HG02759 (cell line): ENCODE data around the gene MEF2A.

Experiments used
- ATAC-seq: cut with Tn5 transposase; IDR thresholded peaks from one replicate; pipeline ENCODE4 v1.9.1; 2021; ENCODE audit warnings: mild to moderate bottlenecking, moderate library complexity; ENCODE audit not compliant: unreplicated experiment

The MEF2A gene

DNA sequence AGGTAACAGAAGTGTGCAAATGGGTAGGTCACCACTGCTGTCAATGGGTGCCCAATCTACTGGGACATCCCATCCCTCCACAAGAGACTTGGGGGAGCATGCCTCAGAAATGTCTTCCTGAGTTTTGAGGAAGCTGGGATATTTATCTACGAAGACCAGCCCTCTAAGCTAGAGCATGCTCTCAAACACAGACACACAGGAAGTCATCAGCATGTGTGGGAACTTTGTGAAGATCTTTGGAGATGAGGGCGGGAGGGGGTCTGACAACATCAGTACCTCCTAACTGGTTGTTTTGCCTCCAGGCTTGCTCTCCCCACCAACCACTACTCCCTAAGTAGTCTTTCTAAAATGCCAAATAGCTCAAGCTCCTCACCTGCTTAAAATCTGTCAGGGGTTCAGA lies 3.5 kb upstream of the MEF2A start:
- ATAC-seq = no peak

DNA sequence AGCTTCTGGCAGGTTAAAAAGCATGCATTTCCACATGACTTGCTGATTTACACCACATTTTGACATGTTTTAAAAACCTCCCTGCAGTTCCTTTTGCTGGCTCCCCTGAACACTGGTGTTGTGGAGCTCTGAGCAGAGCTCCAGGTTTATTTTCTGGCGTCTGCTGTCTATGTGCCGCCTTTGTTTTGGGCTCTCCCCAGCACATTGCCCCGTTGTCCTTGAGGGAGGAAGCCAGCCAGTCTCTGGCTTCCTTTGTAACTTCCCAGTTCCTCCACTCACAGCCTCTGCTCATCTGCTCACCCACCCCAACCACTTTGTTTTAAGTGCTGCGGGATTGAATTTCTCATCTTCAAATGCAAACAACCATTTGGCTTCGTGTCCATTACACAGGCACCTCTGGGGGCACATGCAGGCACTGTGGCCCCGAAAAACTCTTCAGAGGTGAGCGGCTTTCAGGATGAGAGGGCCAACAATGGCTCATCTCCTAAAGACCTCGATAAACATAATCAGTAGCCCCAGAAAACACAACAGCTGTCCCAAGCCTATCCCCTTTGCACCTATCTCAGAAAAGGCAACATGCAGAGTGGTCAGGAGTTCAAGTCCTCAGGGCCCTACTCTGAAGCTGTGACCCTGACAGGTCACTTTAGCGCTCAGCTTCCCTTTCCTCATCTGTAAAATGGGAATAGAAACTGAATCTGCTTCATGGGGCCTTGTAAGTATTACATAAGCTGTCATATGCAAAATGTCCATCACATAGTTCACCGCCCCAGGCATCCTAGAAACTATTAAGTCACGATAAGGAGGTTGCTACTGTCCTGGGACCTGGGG lies 1.3 kb upstream of the MEF2A start:
- ATAC-seq = peak; percentile 25

DNA sequence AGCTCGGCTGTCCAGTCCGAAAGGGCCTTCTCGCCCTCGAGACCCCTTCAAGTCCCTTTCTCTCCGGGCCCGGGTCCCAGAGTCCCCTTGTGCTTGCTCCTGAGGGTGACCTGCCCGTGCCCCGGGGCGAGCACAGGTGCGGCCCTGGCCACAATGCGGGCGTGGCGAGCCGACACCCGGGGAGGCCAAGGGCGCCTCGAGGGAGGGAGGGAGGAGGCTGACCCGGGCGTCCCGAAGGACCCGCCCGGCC lies 810 bp upstream of the MEF2A start:
- no peak for ATAC-seq

- peak; percentile 7 for ATAC-seq
Measured at GRCh38 chr15:99566157-99566897, 543 bp downstream of the MEF2A start.

DNA sequence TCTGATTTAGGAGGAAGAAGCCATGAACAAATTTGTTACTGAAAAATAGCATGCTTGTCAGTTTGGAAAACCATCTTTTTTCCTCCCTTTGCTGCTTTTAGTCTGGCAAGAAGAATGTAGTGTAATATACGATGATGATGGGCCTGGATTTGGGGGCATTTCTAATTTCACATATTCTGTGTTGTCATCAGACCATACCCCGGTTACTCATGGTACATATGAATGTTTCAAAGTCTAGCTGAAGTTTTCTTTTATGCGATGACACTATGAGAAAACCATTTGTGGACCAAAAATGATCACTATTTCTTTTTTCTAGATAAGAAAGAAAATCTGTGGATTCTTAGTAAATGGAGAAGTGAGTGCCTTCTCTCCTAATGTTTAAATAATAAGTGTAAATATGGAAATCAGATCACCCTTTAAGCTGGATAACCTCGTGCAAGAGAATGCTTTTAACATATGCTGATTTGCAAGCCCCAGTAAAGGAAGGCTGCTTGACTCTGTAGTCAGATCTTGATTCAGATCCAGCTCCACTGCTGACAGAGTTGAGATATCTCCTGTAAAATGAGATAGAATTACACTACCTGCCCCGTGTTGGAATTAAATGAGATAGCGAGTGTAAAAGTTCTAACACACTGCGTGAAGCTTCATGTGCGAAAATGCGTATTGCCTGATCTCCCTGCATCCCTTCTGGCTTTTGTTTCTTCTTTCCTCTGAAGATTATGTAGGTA lies 3.0 kb downstream of the MEF2A start:
- no peak for ATAC-seq

- no peak for ATAC-seq
Measured at GRCh38 chr15:99571299-99571698, 5.5 kb downstream of the MEF2A start.

- no peak for ATAC-seq
Measured at GRCh38 chr15:99574048-99574447, 8.3 kb downstream of the MEF2A start.

- no peak for ATAC-seq
Measured at GRCh38 chr15:99574502-99574901, 8.7 kb downstream of the MEF2A start.

DNA sequence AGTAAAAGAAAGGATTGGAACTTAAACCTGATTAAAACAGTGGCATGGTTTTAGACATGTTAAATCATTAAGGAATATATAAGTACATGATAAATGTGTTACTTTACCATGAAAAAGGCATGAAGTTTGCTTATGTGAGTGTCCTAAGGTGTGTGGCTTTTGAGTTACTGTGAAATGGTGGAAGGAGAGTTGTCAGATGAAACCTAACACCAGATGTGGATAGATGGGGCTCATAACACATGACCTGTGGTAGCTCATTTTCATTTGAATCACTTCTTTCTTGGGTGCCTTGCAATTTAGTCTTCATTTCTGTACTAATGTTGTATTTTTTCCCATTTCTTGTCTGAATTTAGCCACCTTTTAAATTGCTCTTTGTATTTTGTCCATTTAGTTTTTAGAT lies 13.0 kb downstream of the MEF2A start:
- peak; percentile 50 for ATAC-seq

- no peak for ATAC-seq
Measured at GRCh38 chr15:99580076-99580475, 14.3 kb downstream of the MEF2A start.

DNA sequence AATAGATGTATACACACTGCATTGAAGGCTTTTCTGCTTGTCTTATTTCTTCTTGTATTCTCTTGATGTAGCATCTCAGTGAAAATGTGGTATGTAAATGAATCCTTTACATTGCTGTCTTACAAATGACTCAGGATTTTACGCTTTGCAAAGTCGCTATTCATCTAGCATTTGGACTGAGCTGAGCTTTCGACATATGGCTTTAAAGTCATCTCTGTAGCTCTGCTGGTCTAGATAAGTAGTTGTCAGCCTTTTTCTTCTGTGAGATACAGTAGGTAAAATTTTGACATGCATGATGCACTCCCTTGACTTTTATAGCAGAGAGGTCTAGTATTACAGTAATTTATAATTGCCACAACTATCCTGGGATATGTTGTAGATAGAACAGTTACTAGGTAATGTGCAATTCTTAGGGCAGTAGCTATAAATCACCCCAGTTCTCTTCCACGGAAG lies 16.8 kb downstream of the MEF2A start:
- ATAC-seq = no peak

DNA sequence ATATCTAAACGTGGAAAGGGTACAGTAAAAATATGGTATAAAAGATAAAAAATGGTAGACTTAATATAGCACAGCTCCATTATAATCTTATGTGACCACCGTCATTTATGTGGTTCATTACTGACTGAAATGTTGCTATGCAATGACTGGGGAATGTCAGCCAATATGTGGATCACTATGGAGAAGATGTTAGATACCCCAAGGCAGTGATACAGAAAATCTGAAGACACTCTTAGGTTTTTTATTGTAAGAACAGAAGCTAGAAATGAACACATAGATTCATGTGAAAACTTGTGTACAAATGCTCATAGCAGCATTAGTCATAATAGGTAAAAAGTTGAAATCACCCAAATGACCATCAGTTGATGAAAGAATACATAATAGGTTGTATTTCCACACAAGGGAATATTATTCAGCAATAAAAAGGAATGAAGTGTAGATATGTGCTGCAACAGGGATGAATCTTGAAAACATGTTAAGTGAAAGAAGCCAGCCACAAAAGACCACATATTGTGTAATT lies 18.4 kb downstream of the MEF2A start:
- no peak for ATAC-seq

DNA sequence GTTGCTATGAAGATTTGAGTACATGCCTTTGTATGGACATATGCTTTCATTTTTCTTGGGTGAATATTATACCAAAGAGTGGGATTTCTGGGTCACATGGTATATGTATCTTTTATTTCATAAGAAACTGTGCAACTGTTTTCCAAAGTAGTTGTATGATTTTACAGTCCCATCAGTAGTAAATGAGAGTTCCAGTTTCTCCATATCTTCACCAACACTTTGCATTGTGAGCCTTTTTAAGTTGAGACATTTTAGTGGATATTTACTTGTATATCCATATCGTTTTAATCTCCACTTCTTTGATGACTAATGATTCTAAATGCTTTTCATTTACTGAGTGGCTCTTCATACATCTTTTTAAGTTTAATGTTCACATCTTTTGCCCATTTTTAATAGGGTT lies 20.3 kb downstream of the MEF2A start:
- no peak for ATAC-seq

DNA sequence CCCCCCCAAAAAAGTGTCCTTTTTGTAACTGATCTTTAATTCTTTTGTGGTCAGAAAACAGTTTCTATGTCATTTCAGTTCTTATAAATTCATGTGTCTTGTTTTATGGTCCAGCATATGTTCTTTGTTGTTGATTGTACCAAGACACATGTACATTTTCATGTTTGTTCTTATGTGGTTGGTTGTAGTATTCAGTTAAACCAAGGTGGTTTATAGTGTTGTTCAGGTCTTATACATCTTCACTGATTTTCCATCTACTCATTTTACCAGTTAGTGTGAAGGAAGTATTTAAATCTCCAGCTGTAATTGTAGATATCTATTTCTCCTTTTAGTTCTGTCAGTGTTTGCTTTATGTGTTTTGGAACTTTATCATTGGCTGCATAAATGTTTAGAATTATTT lies 24.0 kb downstream of the MEF2A start:
- ATAC-seq = no peak

GRCh38 chr15:99590913-99591646 lies 25.3 kb downstream of the MEF2A start:
- peak; percentile 64 for ATAC-seq

DNA sequence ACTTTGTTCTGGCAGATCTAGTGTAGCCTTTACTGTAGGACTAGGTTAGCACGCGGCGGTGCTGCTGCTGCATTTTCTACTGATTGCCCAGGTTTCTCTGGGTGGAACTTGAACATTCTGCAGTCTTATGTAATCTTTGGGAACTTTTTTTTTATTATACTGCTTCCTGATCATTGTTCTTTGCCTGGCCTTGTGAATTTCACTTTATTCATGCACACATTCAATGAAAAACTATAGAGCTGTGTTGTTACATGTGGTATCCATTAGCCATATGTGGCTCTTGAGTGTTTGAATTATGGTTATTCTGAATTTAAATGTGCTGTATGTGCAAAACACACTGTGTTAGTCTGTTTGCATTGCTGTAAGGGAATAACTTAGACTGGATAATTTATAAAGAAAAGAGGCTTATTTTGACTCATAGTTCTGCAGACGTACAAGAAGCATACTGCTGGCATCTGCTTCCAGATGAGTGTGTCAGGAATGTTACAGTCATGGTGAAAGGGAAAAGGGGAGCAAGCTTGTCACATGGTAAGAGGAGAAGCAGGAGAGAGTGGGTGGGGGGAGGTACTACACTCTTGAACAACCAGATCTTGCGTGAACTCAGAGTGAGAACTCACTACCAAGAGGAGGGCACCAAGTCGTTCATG lies 26.5 kb downstream of the MEF2A start:
- no peak for ATAC-seq

DNA sequence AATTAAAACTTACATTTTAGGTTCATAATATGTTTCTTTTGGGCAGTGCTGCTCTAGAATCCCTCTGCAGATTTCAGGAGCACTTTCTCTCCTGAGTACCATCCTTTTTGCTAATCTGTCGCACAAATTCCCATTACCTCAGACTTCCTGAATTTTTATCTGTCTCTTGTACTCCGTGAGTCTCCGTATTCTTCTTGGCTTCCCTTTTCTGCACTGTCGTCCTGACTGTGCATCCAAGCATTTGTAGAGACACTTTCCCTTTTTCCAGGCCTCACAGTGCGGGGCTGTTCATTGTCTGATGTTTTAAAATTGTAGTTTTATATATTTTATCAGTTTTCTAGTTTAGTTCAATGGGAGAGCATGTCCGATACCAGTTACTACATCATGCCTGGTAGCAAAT lies 27.3 kb downstream of the MEF2A start:
- no peak for ATAC-seq

GRCh38 chr15:99594916-99595315 lies 29.1 kb downstream of the MEF2A start:
- ATAC-seq = no peak

DNA sequence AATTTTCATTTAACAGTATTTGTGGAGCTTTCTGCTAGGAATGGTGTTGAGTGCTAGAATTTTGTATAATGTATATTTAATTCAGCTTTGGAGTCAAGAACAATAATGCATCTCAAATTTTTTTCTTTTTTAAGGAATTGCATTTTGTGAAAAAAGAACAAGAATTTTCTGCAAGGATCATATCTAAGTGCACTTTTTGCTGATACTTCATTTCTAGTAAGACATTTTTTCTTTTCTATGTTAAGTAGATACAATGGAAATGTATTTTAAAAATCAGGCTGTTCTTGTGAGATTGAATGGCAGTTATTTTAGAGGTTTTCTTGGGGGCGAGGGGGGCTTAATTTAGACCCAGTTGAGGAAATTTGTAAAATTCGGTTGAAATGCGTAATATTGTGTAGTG lies 32.5 kb downstream of the MEF2A start:
- ATAC-seq = no peak

DNA sequence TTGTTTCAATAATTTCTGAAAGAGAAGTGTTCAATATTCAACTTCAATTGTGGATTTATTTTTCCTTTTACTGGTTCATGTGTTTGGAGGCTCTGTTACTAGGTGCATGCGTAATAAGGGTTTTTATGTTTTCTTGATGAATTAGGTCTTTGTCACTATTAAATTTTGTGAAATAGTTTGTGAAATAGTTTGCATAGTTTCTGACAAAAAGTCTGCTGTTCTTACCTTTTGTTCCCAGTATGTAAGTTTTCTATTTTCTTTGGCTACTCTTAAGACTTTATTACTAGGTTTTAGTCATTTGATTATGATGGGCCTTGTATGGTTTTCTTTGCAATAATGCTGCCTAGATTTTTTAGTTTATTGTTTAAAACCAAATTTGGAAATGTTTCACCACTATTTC lies 38.0 kb downstream of the MEF2A start:
- no peak for ATAC-seq

- no peak for ATAC-seq
Measured at GRCh38 chr15:99604865-99605264, 39.1 kb downstream of the MEF2A start.
